Osteoblast (primary cell): ENCODE data around the gene CLDN34. TPM values are rescaled to one million over a fixed set of nuclear protein-coding genes. Genes with fewer than 3 reads are reported as not detected.

ENCODE experiments used
- DNase-seq: peaks from one replicate; pipeline ENCODE4 v3.0.0; 2011; ENCODE audit warnings: low spot score, mixed read lengths; ENCODE audit not compliant: insufficient read length; ENCODE audit errors: missing footprints
- H2AFZ ChIP-seq: 2 replicates; pipeline ENCODE4 v1.6.0; 2011; ENCODE audit warnings: mild to moderate bottlenecking, low read length
- H3K27ac ChIP-seq: 2 replicates; pipeline ENCODE4 v1.5.1; 2011; ENCODE audit warnings: mild to moderate bottlenecking, low read depth, low read length, moderate library complexity
- H3K27me3 ChIP-seq: 2 replicates; pipeline ENCODE4 v1.6.0; 2012; ENCODE audit warnings: mild to moderate bottlenecking, control low read depth, inconsistent platforms, low read length, moderate library complexity; ENCODE audit not compliant: insufficient read depth
- H3K36me3 ChIP-seq: 2 replicates; pipeline ENCODE4 v1.5.1; 2011; ENCODE audit warnings: mild to moderate bottlenecking, low read length, control low read depth, moderate library complexity; ENCODE audit not compliant: insufficient read depth
- H3K4me1 ChIP-seq: 2 replicates; pipeline ENCODE4 v1.5.1; 2011; ENCODE audit warnings: mild to moderate bottlenecking, low read length, control low read depth, moderate library complexity; ENCODE audit not compliant: insufficient read depth
- H3K4me2 ChIP-seq: 2 replicates; pipeline ENCODE4 v1.6.0; 2011; ENCODE audit warnings: mild to moderate bottlenecking, low read length; ENCODE audit not compliant: insufficient read depth
- H3K4me3 ChIP-seq: fragments of 200-600 bp; sonication (generic); 3 replicates; pipeline ENCODE4 v1.5.1; 2012; ENCODE audit warnings: mild to moderate bottlenecking, low read length, inconsistent platforms; ENCODE audit not compliant: insufficient read depth
- H3K79me2 ChIP-seq: 2 replicates; pipeline ENCODE4 v1.6.0; 2012; ENCODE audit warnings: mild to moderate bottlenecking, low read length, control low read depth, inconsistent platforms; ENCODE audit not compliant: insufficient read depth
- H3K9me3 ChIP-seq: 2 replicates; pipeline ENCODE4 v1.5.1; 2011; ENCODE audit warnings: low read depth, low read length, control low read depth
- H4K20me1 ChIP-seq: 2 replicates; pipeline ENCODE4 v1.6.0; 2012; ENCODE audit warnings: mild to moderate bottlenecking, low read length, control low read depth; ENCODE audit not compliant: insufficient read depth
- total RNA-seq: library from RNA; depleted of rRNA; stranded (reverse); fragments of >200 nt; gene quantifications from 2 replicates; pipeline ENCODE4 v1.2.3, GENCODE V29; 2012
- TF ChIP-seq, protein P1 (sequence below): IDR thresholded peaks from 2 replicates; pipeline ENCODE4 v1.5.1; 2011; ENCODE audit warnings: mild to moderate bottlenecking, low read depth, low read length, moderate library complexity; ENCODE audit errors: extremely low read depth

Gene CLDN34
- total RNA-seq, 1 donor = under 0.01 TPM

DNA sequence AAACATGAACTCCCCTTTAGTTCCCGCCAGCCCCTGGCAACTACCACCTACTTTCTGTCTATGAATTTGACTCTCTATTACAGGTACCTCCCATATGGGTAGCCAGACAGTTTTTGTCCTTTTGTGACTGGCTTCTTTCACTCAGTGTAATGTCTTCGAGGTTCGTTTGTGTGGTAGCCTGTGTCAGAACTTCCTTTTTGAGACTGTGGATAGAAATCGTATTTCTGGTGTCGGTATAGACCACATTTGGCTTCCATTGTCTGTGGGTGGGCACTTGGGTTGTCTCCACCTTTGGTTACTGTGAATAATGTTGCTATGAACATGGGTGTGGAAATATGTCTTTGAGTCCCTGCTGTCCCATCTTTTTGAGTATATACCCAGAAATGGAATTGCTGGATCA lies 5.4 kb upstream of the CLDN34 start:
- no peaks in the 10 kb centered on the region for H3K4me1 ChIP-seq
- no peaks in the 10 kb centered on the region for H3K79me2 ChIP-seq
- H3K9me3 ChIP-seq = no peaks in the 10 kb centered on the region
- DNase-seq = no peak
- no peaks in the 10 kb centered on the region for H3K36me3 ChIP-seq
- TF ChIP-seq, protein P1, sequence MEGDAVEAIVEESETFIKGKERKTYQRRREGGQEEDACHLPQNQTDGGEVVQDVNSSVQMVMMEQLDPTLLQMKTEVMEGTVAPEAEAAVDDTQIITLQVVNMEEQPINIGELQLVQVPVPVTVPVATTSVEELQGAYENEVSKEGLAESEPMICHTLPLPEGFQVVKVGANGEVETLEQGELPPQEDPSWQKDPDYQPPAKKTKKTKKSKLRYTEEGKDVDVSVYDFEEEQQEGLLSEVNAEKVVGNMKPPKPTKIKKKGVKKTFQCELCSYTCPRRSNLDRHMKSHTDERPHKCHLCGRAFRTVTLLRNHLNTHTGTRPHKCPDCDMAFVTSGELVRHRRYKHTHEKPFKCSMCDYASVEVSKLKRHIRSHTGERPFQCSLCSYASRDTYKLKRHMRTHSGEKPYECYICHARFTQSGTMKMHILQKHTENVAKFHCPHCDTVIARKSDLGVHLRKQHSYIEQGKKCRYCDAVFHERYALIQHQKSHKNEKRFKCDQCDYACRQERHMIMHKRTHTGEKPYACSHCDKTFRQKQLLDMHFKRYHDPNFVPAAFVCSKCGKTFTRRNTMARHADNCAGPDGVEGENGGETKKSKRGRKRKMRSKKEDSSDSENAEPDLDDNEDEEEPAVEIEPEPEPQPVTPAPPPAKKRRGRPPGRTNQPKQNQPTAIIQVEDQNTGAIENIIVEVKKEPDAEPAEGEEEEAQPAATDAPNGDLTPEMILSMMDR = no peak
- H2AFZ ChIP-seq = no peak overlapping the region
- H3K4me2 ChIP-seq = no peak overlapping the region
- H3K27ac ChIP-seq = no peak overlapping the region
- no peaks in the 10 kb centered on the region for H3K27me3 ChIP-seq
- no peak overlapping the region for H3K4me3 ChIP-seq
- H4K20me1 ChIP-seq = no peaks in the 10 kb centered on the region

DNA sequence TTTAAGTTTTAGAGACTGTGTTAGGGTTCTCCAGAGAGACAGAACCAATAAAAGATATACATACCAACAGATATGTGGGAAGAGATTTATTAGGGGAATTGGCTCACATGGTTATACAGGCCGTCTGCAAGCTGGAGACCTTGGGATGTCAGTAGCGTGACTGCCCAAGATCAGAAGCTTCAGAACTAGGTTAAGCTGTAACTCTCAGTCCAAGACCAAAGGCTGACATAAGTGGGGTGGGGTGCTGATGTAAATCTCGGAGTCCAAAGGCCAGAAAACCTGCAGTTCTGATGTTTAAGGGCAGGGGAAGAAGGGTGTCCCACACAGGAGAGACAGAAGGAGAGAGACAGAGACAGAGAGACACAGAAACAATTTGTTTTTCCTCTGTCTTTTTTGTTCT lies 10.5 kb downstream of the CLDN34 start:
- Histone ChIP-seq H3K4me2 (no peak overlapping the region), H4K20me1 (no peaks in the 10 kb centered on the region), H3K9me3 (no peaks in the 10 kb centered on the region), H3K36me3 (no peaks in the 10 kb centered on the region), H3K27me3 (no peaks in the 10 kb centered on the region), H2AFZ (peak overlapping the region; percentile 15), H3K4me1 (no peaks in the 10 kb centered on the region), H3K27ac (no peak overlapping the region), H3K79me2 (no peaks in the 10 kb centered on the region), H3K4me3 (no peak overlapping the region)
- DNase-seq = no peak
- TF ChIP-seq, protein P1 = no peak

DNA sequence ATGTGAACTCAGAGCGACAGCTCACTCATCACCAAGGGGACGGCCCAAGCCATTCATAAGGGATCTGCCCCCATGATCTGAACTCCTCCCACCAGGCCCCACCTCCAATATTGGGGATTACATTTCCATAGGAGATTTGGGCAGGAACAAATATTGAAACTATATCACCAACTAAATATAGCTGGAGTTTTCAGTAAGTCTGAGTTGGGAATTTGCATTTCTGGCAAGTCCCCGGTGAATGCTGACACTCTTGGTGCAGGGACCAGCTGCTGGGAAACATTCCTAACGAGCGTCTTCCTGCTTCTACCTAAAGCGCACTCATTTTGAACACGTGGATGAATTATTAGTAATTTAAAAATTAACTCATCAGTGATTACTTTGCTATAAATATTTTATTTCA lies 13.2 kb downstream of the CLDN34 start:
- Histone ChIP-seq H3K36me3 (no peaks in the 10 kb centered on the region), H3K9me3 (no peaks in the 10 kb centered on the region), H3K4me1 (no peaks in the 10 kb centered on the region), H3K27me3 (no peaks in the 10 kb centered on the region), H3K79me2 (no peaks in the 10 kb centered on the region), H3K27ac (no peak overlapping the region), H2AFZ (no peak overlapping the region), H3K4me2 (no peak overlapping the region), H3K4me3 (no peak overlapping the region), H4K20me1 (no peaks in the 10 kb centered on the region)
- TF ChIP-seq, protein P1 = no peak
- no peak for DNase-seq

DNA sequence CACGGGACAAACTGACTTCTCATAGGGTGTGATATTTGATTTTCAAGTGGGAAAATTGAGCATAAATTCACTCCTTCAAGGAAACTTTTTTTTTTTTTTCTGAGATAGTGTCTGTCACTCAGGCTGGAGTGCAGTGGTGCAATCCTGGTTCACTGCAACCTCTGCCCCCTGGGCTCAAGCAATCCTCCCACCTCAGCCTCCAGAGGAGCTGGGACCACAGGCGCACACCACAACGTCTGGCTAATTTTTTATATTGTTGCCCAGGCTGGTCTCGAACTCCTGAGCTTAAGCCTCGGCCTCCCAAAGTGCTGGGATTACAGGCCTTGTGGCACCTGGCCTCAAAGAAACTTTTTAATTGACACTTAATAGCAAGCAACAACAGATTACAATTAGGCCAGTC lies 13.8 kb downstream of the CLDN34 start:
- H3K4me3 ChIP-seq = no peak overlapping the region
- no peaks in the 10 kb centered on the region for H3K4me1 ChIP-seq
- H3K79me2 ChIP-seq = no peaks in the 10 kb centered on the region
- H3K9me3 ChIP-seq = no peaks in the 10 kb centered on the region
- H2AFZ ChIP-seq = no peak overlapping the region
- TF ChIP-seq, protein P1 = no peak
- no peak overlapping the region for H3K27ac ChIP-seq
- no peak for DNase-seq
- H3K4me2 ChIP-seq = no peak overlapping the region
- no peaks in the 10 kb centered on the region for H3K36me3 ChIP-seq
- H3K27me3 ChIP-seq = no peaks in the 10 kb centered on the region
- H4K20me1 ChIP-seq = no peaks in the 10 kb centered on the region
